ENCODE results near the gene CSAG1.
"Not testable (repeated sequence)": the region's sequence is repeated elsewhere in the genome, so short reads cannot be mapped to it uniquely, and the experiment has no call there.

Gene CSAG1

DNA sequence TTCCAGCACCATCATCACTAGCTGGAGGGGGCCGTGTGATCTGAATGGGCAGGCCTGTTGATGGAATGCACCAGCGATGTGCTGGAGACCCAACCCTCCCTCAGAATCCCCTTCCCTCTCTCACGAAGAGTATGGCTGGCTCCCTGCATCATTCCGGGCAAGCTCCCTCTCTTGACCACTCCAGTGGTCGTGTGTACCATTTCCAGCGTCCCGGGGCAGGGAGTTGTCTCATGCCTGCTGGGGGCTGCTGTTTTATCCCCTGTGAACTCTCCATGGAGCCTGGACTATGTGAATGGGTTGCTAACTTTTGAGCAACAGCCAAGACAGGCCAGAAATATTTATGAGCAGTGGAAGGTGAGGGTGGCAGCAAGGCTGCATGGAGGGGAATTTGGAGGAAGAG lies 8.1 kb downstream of the CSAG1 start:
- peaks cover 9 to 14% of the 10 kb centered on the region in 2 donors for H3K27me3 Mint-ChIP-seq
- ATAC-seq (replicated peaks) (no peak), DNase-seq (no peak)
- H3K4me3 Mint-ChIP-seq = no peak overlapping the region
- no peak overlapping the region for H3K27ac Mint-ChIP-seq
- H3K36me3 Mint-ChIP-seq = no peaks in the 10 kb centered on the region
- H3K9me3 Mint-ChIP-seq = no peaks in the 10 kb centered on the region
- H3K4me1 Mint-ChIP-seq = no peaks in the 10 kb centered on the region

DNA sequence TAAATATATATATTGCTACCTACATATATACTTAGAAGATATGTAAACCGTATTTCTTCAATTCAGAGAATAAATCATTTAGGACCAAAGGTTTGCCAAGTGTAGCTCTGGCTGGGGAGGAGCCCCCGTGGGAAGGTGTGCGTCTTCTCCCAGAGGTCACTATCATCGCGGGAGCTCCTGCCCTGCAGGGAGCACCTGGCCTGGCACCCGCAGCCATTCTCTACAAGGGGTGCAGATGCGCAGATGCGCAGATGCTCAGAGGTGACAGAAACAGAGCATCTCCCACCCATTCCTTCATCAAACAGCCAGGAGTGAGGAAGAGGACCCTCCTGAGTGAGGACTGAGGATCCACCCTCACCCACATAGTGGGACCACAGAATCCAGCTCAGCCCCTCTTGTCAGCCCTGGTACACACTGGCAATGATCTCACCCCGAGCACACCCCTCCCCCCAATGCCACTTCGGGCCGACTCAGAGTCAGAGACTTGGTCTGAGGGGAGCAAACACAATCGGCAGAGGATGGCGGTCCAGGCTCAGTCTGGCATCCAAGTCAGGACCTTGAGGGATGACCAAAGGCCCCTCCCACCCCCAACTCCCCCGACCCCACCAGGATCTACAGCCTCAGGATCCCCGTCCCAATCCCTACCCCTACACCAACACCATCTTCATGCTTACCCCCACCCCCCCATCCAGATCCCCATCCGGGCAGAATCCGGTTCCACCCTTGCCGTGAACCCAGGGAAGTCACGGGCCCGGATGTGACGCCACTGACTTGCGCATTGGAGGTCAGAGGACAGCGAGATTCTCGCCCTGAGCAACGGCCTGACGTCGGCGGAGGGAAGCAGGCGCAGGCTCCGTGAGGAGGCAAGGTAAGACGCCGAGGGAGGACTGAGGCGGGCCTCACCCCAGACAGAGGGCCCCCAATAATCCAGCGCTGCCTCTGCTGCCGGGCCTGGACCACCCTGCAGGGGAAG lies 19.4 kb downstream of the CSAG1 start, which contains the start of gene MAGEA2B:
Gene MAGEA2B (plus strand): TSS at position 814 of the 973 bp plus-strand sequence. CDS start 2,479 bp downstream, outside the sequence.
- not testable (repeated sequence) for H3K27ac Mint-ChIP-seq; ATAC-seq (replicated peaks); H3K4me3 Mint-ChIP-seq; H3K4me1 Mint-ChIP-seq; H3K9me3 Mint-ChIP-seq; H3K27me3 Mint-ChIP-seq; H3K36me3 Mint-ChIP-seq; DNase-seq

DNA sequence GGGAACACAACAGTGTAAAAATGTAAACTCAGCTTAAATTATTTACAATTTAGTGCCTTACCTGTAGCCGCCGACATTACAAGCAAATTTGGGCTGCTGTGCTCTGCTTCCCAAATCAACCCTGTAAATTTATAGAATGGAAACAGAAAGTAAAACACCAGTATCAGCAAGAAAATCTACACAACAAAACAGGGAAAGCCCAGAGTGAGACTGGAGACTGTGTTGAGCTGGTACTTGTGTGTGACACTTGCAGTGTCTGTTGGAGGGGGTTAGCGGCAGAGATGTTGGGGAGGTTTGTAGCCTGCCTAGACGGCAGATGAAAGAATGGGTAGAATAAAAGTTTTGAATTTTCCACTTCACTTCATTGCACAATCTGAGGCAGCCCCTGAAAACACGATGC lies 20.3 kb downstream of the CSAG1 start:
- not testable (repeated sequence) for H3K4me1 Mint-ChIP-seq; H3K27me3 Mint-ChIP-seq; H3K9me3 Mint-ChIP-seq; ATAC-seq (replicated peaks); H3K27ac Mint-ChIP-seq; DNase-seq; H3K4me3 Mint-ChIP-seq; H3K36me3 Mint-ChIP-seq

GRCh38 chrX:152709173-152709572 lies 24.3 kb downstream of the CSAG1 start, which contains the start of gene CSAG2:
TSS of gene CSAG2 (minus strand) at chrX:152709273. CDS start at chrX:152709112, 161 bp downstream.
- not testable (repeated sequence) for H3K27ac Mint-ChIP-seq; H3K4me3 Mint-ChIP-seq; H3K4me1 Mint-ChIP-seq; H3K36me3 Mint-ChIP-seq; H3K27me3 Mint-ChIP-seq; H3K9me3 Mint-ChIP-seq; ATAC-seq (replicated peaks); DNase-seq

GRCh38 chrX:152706500-152706899 lies 27.0 kb downstream of the CSAG1 start:
- not testable (repeated sequence) for H3K27me3 Mint-ChIP-seq; ATAC-seq (replicated peaks); H3K9me3 Mint-ChIP-seq; H3K36me3 Mint-ChIP-seq; H3K27ac Mint-ChIP-seq; H3K4me3 Mint-ChIP-seq; H3K4me1 Mint-ChIP-seq; DNase-seq

DNA sequence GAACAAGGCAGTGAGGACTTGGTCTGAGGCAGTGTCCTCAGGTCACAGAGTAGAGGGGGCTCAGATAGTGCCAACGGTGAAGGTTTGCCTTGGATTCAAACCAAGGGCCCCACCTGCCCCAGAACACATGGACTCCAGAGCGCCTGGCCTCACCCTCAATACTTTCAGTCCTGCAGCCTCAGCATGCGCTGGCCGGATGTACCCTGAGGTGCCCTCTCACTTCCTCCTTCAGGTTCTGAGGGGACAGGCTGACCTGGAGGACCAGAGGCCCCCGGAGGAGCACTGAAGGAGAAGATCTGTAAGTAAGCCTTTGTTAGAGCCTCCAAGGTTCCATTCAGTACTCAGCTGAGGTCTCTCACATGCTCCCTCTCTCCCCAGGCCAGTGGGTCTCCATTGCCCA lies 33.1 kb downstream of the CSAG1 start:
- not testable (repeated sequence) for H3K4me3 Mint-ChIP-seq; H3K4me1 Mint-ChIP-seq; H3K9me3 Mint-ChIP-seq; H3K27me3 Mint-ChIP-seq; DNase-seq; H3K27ac Mint-ChIP-seq; ATAC-seq (replicated peaks); H3K36me3 Mint-ChIP-seq

DNA sequence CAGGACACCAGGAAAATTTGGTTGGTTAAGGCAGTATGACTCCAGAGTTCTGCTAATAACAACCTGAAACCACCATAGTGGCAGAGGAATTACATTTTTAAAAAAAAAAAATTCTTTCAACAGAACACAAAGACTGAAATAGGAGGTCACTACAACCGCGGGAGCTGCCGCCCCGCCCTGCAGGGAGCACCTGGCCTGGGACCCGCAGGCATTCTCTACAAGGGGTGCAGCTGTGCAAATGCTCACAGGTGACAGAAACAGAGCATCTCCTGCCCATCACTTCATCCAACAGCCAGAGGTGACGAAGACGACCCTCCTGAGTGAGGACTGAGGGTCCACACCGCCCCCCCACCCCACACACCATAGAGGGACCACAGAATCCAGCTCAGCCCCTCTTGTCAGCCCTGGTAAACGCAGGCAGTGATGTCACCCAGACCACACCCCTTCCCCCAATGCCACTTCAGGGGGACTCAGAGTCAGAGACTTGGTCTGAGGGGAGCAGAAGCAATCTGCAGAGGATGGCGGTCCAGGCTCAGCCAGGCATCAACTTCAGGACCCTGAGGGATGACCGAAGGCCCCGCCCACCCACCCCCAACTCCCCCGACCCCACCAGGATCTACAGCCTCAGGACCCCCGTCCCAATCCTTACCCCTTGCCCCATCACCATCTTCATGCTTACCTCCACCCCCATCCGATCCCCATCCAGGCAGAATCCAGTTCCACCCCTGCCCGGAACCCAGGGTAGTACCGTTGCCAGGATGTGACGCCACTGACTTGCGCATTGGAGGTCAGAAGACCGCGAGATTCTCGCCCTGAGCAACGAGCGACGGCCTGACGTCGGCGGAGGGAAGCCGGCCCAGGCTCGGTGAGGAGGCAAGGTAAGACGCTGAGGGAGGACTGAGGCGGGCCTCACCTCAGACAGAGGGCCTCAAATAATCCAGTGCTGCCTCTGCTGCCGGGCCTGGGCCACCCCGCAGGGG lies 35.3 kb downstream of the CSAG1 start, which contains the start of gene MAGEA3:
Gene MAGEA3 (plus strand): TSS at position 843 of the 980 bp plus-strand sequence. CDS start 2,039 bp downstream, outside the sequence.
- not testable (repeated sequence) for H3K27me3 Mint-ChIP-seq; H3K9me3 Mint-ChIP-seq; ATAC-seq (replicated peaks); H3K36me3 Mint-ChIP-seq; H3K27ac Mint-ChIP-seq; H3K4me1 Mint-ChIP-seq; DNase-seq; H3K4me3 Mint-ChIP-seq

- not testable (repeated sequence) for H3K4me3 Mint-ChIP-seq, H3K9me3 Mint-ChIP-seq, DNase-seq, H3K36me3 Mint-ChIP-seq, H3K27me3 Mint-ChIP-seq, H3K4me1 Mint-ChIP-seq, H3K27ac Mint-ChIP-seq
- peak; percentile 60 to 81 for ATAC-seq (replicated peaks)
These were observed 52.5 kb downstream of the CSAG1 start for GRCh38 chrX:152681012-152681411.
